CD14-positive monocyte (primary cell): ENCODE measurements around the gene RAPGEF6. TPM values are rescaled to one million over a fixed set of nuclear protein-coding genes. Genes with fewer than 3 reads are reported as not detected.

ENCODE experiments used
- DNase-seq, 3 donors: peaks; one replicate each; pipeline ENCODE4 v3.0.0-alpha.2; 2011 to 2022
- H2AFZ ChIP-seq: 2 replicates; pipeline ENCODE4 v1.6.0; 2012; ENCODE audit warnings: mild to moderate bottlenecking, low read depth, low read length, inconsistent platforms; ENCODE audit not compliant: insufficient read depth, poor library complexity, severe bottlenecking
- H3K27ac ChIP-seq, 2 donors: 1 replicate in 1 of 2; 2 replicates in 1 of 2; pipeline ENCODE4 v1.5.1; 2012 to 2013; ENCODE audit warnings: low read length in 2 of 2, control low read depth in 1 of 2, inconsistent platforms in 1 of 2, low read depth in 1 of 2, mild to moderate bottlenecking in 1 of 2
- H3K27me3 ChIP-seq, 2 donors: one replicate each; pipeline versions ENCODE4 v1.6.0 to v1.6.1; 2011 to 2013; ENCODE audit warnings: low read length in 2 of 2; ENCODE audit not compliant: control insufficient read depth in 2 of 2, insufficient read depth in 2 of 2
- H3K36me3 ChIP-seq, 2 donors: replicated peaks in 1 of 2; 1 replicate in 1 of 2; 2 replicates in 1 of 2; pipeline versions ENCODE4 v1.5.1 to v1.6.1; 2012 to 2013; ENCODE audit warnings: low read length in 2 of 2, control low read depth in 1 of 2, inconsistent platforms in 1 of 2, mild to moderate bottlenecking in 1 of 2; ENCODE audit not compliant: insufficient read depth in 2 of 2, control insufficient read depth in 1 of 2
- H3K4me1 ChIP-seq, 2 donors: 1 replicate in 1 of 2; 2 replicates in 1 of 2; pipeline versions ENCODE4 v1.5.1 to v1.6.1; 2012 to 2013; ENCODE audit warnings: low read length in 2 of 2, control low read depth in 1 of 2, inconsistent platforms in 1 of 2, mild to moderate bottlenecking in 1 of 2, moderate library complexity in 1 of 2; ENCODE audit not compliant: insufficient read depth in 2 of 2, control insufficient read depth in 1 of 2
- H3K4me2 ChIP-seq: replicated peaks from 2 replicates; pipeline ENCODE3; 2012; ENCODE audit warnings: low read length, moderate library complexity, mild to moderate bottlenecking; ENCODE audit not compliant: poor library complexity, severe bottlenecking; ENCODE audit errors: extremely low read depth
- H3K4me3 ChIP-seq, 3 experiments: fragments of 200-600 bp in 1 of 3; sonication (generic) in 1 of 3; replicated peaks in 1 of 3; 1 replicate in 2 of 3; 2 replicates in 1 of 3; pipeline ENCODE4 v1.5.1; 2011 to 2013; ENCODE audit warnings: low read length in 3 of 3, mild to moderate bottlenecking in 3 of 3, control low read depth in 2 of 3, low read depth in 2 of 3, inconsistent platforms in 1 of 3, moderate library complexity in 1 of 3
- H3K79me2 ChIP-seq: 2 replicates; pipeline ENCODE4 v1.6.0; 2012; ENCODE audit warnings: mild to moderate bottlenecking, control low read depth, inconsistent platforms, low read length, moderate library complexity; ENCODE audit not compliant: insufficient read depth
- H3K9ac ChIP-seq: 2 replicates; pipeline ENCODE4 v1.6.0; 2017; ENCODE audit warnings: low read length, mild to moderate bottlenecking; ENCODE audit not compliant: insufficient read depth, poor library complexity, severe bottlenecking
- H3K9me3 ChIP-seq, 2 donors: replicated peaks in 1 of 2; 1 replicate in 1 of 2; 2 replicates in 1 of 2; pipeline versions ENCODE4 v1.5.1 to v1.6.1; 2012 to 2013; ENCODE audit warnings: low read length in 2 of 2, control low read depth in 1 of 2; ENCODE audit not compliant: control insufficient read depth in 1 of 2, insufficient read depth in 1 of 2
- H4K20me1 ChIP-seq: 2 replicates; pipeline ENCODE4 v1.6.0; 2012; ENCODE audit warnings: mild to moderate bottlenecking, low read length, control low read depth, moderate library complexity; ENCODE audit not compliant: insufficient read depth
- H3K27ac Mint-ChIP-seq, 7 donors: one replicate each; pipeline ENCODE4 v1.8.0; 2020; ENCODE audit warnings: mild to moderate bottlenecking in 7 of 7, mixed read lengths in 7 of 7, moderate library complexity in 6 of 7, inconsistent platforms in 2 of 7
- H3K27me3 Mint-ChIP-seq, 3 donors: one replicate each; pipeline ENCODE4 v1.8.0; 2021 to 2022; ENCODE audit warnings: low read depth in 3 of 3, mild to moderate bottlenecking in 3 of 3, mixed read lengths in 3 of 3, moderate library complexity in 3 of 3, inconsistent platforms in 1 of 3
- H3K36me3 Mint-ChIP-seq, 2 donors: one replicate each; pipeline ENCODE4 v1.8.0; 2020; ENCODE audit warnings: mixed read lengths in 2 of 2, inconsistent platforms in 1 of 2, mild to moderate bottlenecking in 1 of 2
- H3K4me1 Mint-ChIP-seq: one replicate; pipeline ENCODE4 v1.8.0; 2020; ENCODE audit warnings: mild to moderate bottlenecking, mixed read lengths
- H3K4me3 Mint-ChIP-seq, 2 donors: one replicate each; pipeline ENCODE4 v1.8.0; 2020; ENCODE audit warnings: mild to moderate bottlenecking in 2 of 2, mixed read lengths in 2 of 2, moderate library complexity in 1 of 2
- H3K9me3 Mint-ChIP-seq, 7 donors: one replicate each; pipeline ENCODE4 v1.8.0; 2020 to 2022; ENCODE audit warnings: mixed read lengths in 7 of 7, mild to moderate bottlenecking in 6 of 7, moderate library complexity in 6 of 7, inconsistent platforms in 2 of 7
- CTCF ChIP-seq: fragments of 200-600 bp; IDR thresholded peaks from one replicate; pipeline ENCODE4 v1.8.0; 2022; ENCODE audit warnings: antibody characterized with exemption, mild to moderate bottlenecking
- WGBS: methylation state at CpG from one replicate; pipeline ENCODE4 v1.1.5; 2013; ENCODE audit warnings: missing lambda C conversion rate; ENCODE audit not compliant: insufficient coverage; 5-methylcytosine and 5-hydroxymethylcytosine counted together
- intact Hi-C, 2 donors: fragments of 100-400 bp; cut with micrococcal nuclease; formaldehyde crosslinking; loops; one replicate each; pipeline versions ENCODE4 v1.15.0 to v1.15.1; 2023
- polyA plus RNA-seq, 3 donors: library from polyadenylated mRNA; depleted of rRNA in 1 of 3; unstranded in 2 of 3; stranded (reverse) in 1 of 3; fragments of 300-500 nt in 2 of 3; fragments of >200 nt in 1 of 3; fragmentation: Illumina TruSeq in 2 of 3; gene quantifications; 1 replicate in 2 of 3; 2 replicates in 1 of 3; pipeline ENCODE4 v1.2.3, GENCODE V29; 2012 to 2021

Gene RAPGEF6
- polyA plus RNA-seq, 3 donors: 2.9 to 4.8 (median 4.8) TPM

DNA sequence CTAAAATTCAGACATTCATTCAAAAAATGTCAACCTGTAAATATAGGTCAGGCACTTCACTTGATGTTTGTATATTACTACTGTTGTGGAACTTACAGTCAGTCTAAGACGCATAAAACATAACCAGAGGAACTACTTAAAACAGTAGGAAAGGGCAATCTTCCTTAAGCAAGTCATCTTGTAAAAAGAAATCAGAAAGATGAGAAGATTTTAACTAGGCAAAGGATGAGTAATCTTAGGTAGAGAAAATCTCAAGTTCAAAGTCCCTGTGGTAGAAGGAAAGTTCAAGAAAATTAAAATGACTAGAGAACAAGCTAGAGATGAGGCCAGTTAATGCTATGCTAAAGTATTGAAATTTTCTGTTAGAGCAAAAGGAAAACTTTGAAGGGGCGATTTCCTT is 152.4 kb downstream of the RAPGEF6 start:
- Mint-ChIP-seq H3K27me3 (peaks cover 0 to 3% (median 0%) of the 10 kb centered on the region in 3 donors), H3K36me3 (peaks cover 36 to 51% of the 10 kb centered on the region in 2 donors), H3K4me3 (no peak overlapping the region), H3K4me1 (peaks cover 18% of the 10 kb centered on the region), H3K27ac (no peak overlapping the region), H3K9me3 (peaks cover 0 to 6% (median 0%) of the 10 kb centered on the region in 7 donors)
- peaks cover 4 to 25% of the 10 kb centered on the region in 2 donors for H3K36me3 ChIP-seq
- intact Hi-C loops: loop anchor here in 1 of 2 donors (10.0 kb wide), 1 partner anchor 52 kb away; no protein-coding TSS in a partner anchor
- no peaks in the 10 kb centered on the region for H4K20me1 ChIP-seq
- H3K27me3 ChIP-seq: no peaks in the 10 kb centered on the region
- H3K27ac ChIP-seq: no peak overlapping the region
- H2AFZ ChIP-seq: no peak overlapping the region
- peaks cover 0 to 4% of the 10 kb centered on the region in 2 donors for H3K9me3 ChIP-seq
- TF ChIP-seq CTCF: no peak
- H3K4me3 ChIP-seq: no peak overlapping the region
- no peak for DNase-seq
- no peak overlapping the region for H3K9ac ChIP-seq
- H3K79me2 ChIP-seq: no peaks in the 10 kb centered on the region
- no CpG with 5 or more reads among the region's 2 CpGs for WGBS
- H3K4me1 ChIP-seq: peaks cover 8 to 18% of the 10 kb centered on the region in 2 donors
- H3K4me2 ChIP-seq: no peak overlapping the region

GRCh38 chr5:131481569-131481968 is 153.5 kb downstream of the RAPGEF6 start:
- Histone ChIP-seq H3K36me3 (peaks cover 10 to 33% of the 10 kb centered on the region in 2 donors), H4K20me1 (no peaks in the 10 kb centered on the region), H3K4me2 (no peak overlapping the region), H3K27ac (no peak overlapping the region), H3K9me3 (no peaks in the 10 kb centered on the region), H3K4me3 (no peak overlapping the region), H3K4me1 (peaks cover 2 to 8% of the 10 kb centered on the region in 2 donors), H3K79me2 (no peaks in the 10 kb centered on the region), H3K27me3 (no peaks in the 10 kb centered on the region), H2AFZ (no peak overlapping the region), H3K9ac (no peak overlapping the region)
- Mint-ChIP-seq H3K4me1 (peaks cover 12% of the 10 kb centered on the region), H3K36me3 (peaks cover 39 to 46% of the 10 kb centered on the region in 2 donors), H3K9me3 (peaks cover 0 to 2% (median 0%) of the 10 kb centered on the region in 7 donors), H3K4me3 (no peak overlapping the region), H3K27ac (no peak overlapping the region), H3K27me3 (peaks cover 0 to 3% (median 0%) of the 10 kb centered on the region in 3 donors)
- WGBS: no CpG with 5 or more reads among the region's 1 CpG
- intact Hi-C loops: loop anchor here in 1 of 2 donors (10.0 kb wide), 1 partner anchor 53 kb away; no protein-coding TSS in a partner anchor
- no peak for DNase-seq
- no peak for TF ChIP-seq CTCF
